HepG2 (cell line): ENCODE measurements around the gene CCDC154. TPM values are rescaled to one million over a fixed set of nuclear protein-coding genes. Genes with fewer than 3 reads are reported as not detected.

Source experiments
- FOSL2 ChIP-seq: sonication (generic); formaldehyde crosslinking; IDR thresholded peaks from 2 replicates; pipeline ENCODE4 v1.4.0; 2020; ENCODE audit warnings: missing genetic modification reagents
- MIER2 ChIP-seq: IDR thresholded peaks from 2 replicates; pipeline ENCODE4 v1.6.1; 2016; ENCODE audit warnings: missing biosample characterization, missing genetic modification reagents
- MXI1 ChIP-seq: IDR thresholded peaks from 3 replicates; pipeline ENCODE4 v1.6.1; 2012; ENCODE audit warnings: low read depth, low read length, inconsistent platforms, borderline replicate concordance
- NFIB ChIP-seq: sonication (generic); formaldehyde crosslinking; IDR thresholded peaks from 2 replicates; pipeline ENCODE4 v1.9.0; 2021; ENCODE audit warnings: missing genetic modification reagents, mild to moderate bottlenecking, borderline replicate concordance
- NR1H2 ChIP-seq: sonication (generic); formaldehyde crosslinking; IDR thresholded peaks from 2 replicates; pipeline ENCODE4 v1.8.1; 2022; ENCODE audit warnings: low read depth, missing genetic modification reagents, borderline replicate concordance
- PAX8 ChIP-seq: sonication (generic); formaldehyde crosslinking; IDR thresholded peaks from 2 replicates; pipeline ENCODE4 v1.8.0; 2022; ENCODE audit warnings: mild to moderate bottlenecking, missing genetic modification reagents, borderline replicate concordance
- SP5 ChIP-seq: IDR thresholded peaks from 2 replicates; pipeline ENCODE4 v1.6.1; 2016; ENCODE audit warnings: low read depth, borderline replicate concordance
- THYN1 ChIP-seq: sonication (generic); formaldehyde crosslinking; IDR thresholded peaks from 2 replicates; pipeline ENCODE4 v1.8.1; 2023; ENCODE audit warnings: low read depth, mild to moderate bottlenecking, moderate library complexity, missing genetic modification reagents, borderline replicate concordance
- TMF1 ChIP-seq: sonication (generic); formaldehyde crosslinking; IDR thresholded peaks from 2 replicates; pipeline ENCODE4 v1.8.1; 2022; ENCODE audit warnings: low read depth, missing genetic modification reagents
- ZBTB7B ChIP-seq: sonication (generic); formaldehyde crosslinking; IDR thresholded peaks from 2 replicates; pipeline ENCODE4 v1.4.0; 2020; ENCODE audit warnings: missing genetic modification reagents
- ZNF263 ChIP-seq: sonication (generic); formaldehyde crosslinking; IDR thresholded peaks from 2 replicates; pipeline ENCODE4 v1.4.0; 2020; ENCODE audit warnings: missing genetic modification reagents
- ZNF33A ChIP-seq: sonication (generic); formaldehyde crosslinking; IDR thresholded peaks from 2 replicates; pipeline ENCODE4 v1.5.1; 2020; ENCODE audit warnings: missing genetic modification reagents, mild to moderate bottlenecking, moderate library complexity, borderline replicate concordance
- polyA plus RNA-seq, 8 experiments: library from polyadenylated mRNA; depleted of rRNA in 3 of 8; stranded (reverse) in 7 of 8; unstranded in 1 of 8; fragments of >200 nt; fragmentation: Illumina TruSeq in 4 of 8; extraction: Trizol in 4 of 8; gene quantifications; 2 replicates each; pipeline versions ENCODE4 v1.2.1 to v1.2.3, GENCODE V29; 2011 to 2016; ENCODE audit warnings: low read depth in 4 of 8, missing spikeins in 1 of 8, mixed read lengths in 1 of 8; ENCODE audit not compliant: insufficient read depth in 1 of 8
- total RNA-seq, 5 experiments: library from RNA; depleted of rRNA; stranded (reverse); fragments of >200 nt; fragmentation: Illumina TruSeq; extraction: Trizol; gene quantifications; 2 replicates each; pipeline ENCODE4 v1.2.3, GENCODE V29; 2016; ENCODE audit warnings: low read depth in 1 of 5
- TF ChIP-seq, protein P1 (sequence below): sonication (generic); formaldehyde crosslinking; IDR thresholded peaks from 2 replicates; pipeline ENCODE4 v1.4.0; 2020; ENCODE audit warnings: mild to moderate bottlenecking, missing genetic modification reagents
- TF ChIP-seq, protein P2 (sequence below): sonication (generic); formaldehyde crosslinking; IDR thresholded peaks from 2 replicates; pipeline ENCODE4 v1.5.0; 2020; ENCODE audit warnings: missing genetic modification reagents
- TF ChIP-seq, protein P3 (sequence below): IDR thresholded peaks from 2 replicates; pipeline ENCODE4 v1.4.0; 2020; ENCODE audit warnings: mild to moderate bottlenecking, missing genetic modification reagents
- TF ChIP-seq, protein P4 (sequence below): sonication (generic); formaldehyde crosslinking; IDR thresholded peaks from 2 replicates; pipeline ENCODE4 v1.4.0; 2020; ENCODE audit warnings: mild to moderate bottlenecking, missing genetic modification reagents

CCDC154 gene
- total and polyA plus RNA-seq, 2 of the 13 experiments (the other 11 are each of a cell fraction or from before 2014, with no cell fraction given) = 0.92 to 1.5 TPM

DNA sequence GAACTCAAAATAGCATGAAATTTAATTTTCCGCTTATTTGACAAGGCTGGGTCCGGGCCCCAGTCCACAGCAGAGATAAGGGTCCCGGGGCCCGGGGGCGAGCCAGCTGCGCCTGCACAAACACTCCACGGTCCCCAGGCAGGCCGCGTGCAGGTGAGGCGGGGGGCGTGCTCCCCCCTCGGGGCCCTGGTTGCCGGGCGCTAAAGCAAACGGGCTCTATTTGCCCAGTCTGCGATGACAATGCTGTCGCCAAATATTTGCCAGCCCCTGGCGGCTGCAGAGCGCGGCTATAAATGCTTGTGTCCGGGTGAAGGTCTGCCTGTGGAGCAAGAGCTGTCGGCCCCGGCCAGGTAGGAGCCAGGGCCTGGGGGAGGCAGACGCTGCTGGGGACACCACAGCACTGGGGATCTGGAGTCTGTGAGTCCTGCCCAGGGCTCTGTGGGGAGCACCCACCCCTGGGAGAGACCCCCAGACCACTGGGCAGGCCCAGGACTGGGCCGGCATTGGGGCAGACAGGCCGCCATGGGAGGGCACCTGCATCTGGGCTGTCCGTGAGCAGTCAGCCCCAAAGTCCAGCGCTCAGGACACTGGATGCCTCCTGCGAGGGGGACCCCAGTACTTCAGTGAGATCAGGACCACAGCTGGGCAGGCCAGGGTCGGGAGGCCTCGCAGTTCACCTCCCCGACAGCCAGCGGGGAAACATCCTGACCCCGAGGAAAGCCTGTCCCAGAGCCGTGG, 13.4 kb downstream of the CCDC154 start, which contains the start of gene PERCC1 (continued):
- TF ChIP-seq, protein P1, sequence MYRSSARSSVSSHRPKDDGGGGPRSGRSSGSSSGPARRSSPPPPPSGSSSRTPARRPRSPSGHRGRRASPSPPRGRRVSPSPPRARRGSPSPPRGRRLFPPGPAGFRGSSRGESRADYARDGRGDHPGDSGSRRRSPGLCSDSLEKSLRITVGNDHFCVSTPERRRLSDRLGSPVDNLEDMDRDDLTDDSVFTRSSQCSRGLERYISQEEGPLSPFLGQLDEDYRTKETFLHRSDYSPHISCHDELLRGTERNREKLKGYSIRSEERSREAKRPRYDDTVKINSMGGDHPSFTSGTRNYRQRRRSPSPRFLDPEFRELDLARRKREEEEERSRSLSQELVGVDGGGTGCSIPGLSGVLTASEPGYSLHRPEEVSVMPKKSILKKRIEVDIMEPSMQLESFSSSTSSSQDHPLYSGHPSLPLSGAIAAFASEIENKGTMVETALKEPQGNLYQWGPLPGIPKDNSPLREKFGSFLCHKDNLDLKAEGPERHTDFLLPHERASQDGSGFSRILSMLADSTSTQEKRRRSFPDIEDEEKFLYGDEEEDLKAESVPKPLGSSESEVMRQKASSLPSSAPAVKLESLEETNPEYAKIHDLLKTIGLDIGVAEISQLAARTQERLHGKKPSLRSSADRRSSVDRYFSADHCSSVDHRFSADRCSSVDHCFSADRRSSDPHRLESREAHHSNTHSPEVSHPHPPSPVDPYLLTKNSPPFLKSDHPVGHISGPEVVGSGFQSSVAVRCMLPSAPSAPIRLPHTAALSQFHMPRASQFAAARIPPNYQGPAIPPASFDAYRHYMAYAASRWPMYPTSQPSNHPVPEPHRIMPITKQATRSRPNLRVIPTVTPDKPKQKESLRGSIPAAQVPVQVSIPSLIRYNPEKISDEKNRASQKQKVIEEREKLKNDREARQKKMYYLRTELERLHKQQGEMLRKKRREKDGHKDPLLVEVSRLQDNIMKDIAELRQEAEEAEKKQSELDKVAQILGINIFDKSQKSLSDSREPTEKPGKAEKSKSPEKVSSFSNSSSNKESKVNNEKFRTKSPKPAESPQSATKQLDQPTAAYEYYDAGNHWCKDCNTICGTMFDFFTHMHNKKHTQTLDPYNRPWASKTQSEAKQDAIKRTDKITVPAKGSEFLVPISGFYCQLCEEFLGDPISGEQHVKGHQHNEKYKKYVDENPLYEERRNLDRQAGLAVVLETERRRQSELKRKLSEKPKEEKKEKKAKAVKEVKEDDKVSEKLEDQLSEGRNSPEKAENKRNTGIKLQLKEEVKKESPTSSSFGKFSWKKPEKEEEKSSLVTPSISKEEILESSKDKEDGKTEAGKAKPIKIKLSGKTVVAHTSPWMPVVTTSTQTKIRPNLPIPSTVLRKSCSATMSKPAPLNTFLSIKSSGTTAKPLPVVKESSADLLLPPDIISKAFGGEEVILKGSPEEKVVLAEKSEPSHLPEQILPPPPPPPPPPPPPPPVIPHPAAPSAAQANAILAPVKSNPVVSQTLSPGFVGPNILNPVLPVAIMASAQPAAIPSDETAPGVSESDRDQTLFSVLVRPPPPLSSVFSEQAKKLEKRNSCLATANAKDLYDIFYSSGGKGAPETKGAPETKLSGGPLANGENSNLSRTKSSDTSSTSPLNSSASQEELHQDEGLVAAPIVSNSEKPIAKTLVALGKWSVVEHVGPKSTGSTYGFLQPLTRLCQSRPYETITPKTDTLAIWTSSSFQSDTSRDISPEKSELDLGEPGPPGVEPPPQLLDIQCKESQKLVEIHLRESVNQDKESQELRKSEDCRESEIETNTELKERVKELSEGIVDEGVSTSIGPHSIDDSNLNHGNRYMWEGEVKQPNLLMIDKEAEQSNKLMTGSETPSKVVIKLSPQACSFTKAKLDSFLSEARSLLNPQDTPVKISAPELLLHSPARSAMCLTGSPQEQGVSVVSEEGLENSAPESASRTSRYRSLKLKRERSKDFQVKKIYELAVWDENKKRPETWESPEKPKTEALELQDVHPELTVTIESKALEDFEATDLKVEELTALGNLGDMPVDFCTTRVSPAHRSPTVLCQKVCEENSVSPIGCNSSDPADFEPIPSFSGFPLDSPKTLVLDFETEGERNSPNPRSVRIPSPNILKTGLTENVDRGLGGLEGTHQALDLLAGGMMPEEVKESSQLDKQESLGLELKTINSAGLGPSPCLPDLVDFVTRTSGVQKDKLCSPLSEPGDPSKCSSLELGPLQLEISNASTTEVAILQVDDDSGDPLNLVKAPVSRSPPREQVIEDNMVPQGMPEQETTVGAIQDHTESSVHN (CRISPR knock-in tag) = no peak
- TF ChIP-seq, protein P2, sequence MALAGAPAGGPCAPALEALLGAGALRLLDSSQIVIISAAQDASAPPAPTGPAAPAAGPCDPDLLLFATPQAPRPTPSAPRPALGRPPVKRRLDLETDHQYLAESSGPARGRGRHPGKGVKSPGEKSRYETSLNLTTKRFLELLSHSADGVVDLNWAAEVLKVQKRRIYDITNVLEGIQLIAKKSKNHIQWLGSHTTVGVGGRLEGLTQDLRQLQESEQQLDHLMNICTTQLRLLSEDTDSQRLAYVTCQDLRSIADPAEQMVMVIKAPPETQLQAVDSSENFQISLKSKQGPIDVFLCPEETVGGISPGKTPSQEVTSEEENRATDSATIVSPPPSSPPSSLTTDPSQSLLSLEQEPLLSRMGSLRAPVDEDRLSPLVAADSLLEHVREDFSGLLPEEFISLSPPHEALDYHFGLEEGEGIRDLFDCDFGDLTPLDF (CRISPR knock-in tag) = no peak
- no peak for TF ChIP-seq MIER2 (CRISPR knock-in tag)
- TF ChIP-seq PAX8 (CRISPR knock-in tag) = no peak
- TF ChIP-seq ZNF263 (CRISPR knock-in tag) = peak; percentile 68; the same call in 1 of the 2 replicates
- TF ChIP-seq NFIB (CRISPR knock-in tag) = no peak
- no peak for TF ChIP-seq THYN1 (CRISPR knock-in tag)
- peak; percentile 98 for TF ChIP-seq ZBTB7B (CRISPR knock-in tag)
- TF ChIP-seq MXI1 = no peak
- no peak for TF ChIP-seq ZNF33A
- TF ChIP-seq SP5 (CRISPR knock-in tag) = no peak; the same call in 1 of the 2 replicates
- TF ChIP-seq, protein P3, sequence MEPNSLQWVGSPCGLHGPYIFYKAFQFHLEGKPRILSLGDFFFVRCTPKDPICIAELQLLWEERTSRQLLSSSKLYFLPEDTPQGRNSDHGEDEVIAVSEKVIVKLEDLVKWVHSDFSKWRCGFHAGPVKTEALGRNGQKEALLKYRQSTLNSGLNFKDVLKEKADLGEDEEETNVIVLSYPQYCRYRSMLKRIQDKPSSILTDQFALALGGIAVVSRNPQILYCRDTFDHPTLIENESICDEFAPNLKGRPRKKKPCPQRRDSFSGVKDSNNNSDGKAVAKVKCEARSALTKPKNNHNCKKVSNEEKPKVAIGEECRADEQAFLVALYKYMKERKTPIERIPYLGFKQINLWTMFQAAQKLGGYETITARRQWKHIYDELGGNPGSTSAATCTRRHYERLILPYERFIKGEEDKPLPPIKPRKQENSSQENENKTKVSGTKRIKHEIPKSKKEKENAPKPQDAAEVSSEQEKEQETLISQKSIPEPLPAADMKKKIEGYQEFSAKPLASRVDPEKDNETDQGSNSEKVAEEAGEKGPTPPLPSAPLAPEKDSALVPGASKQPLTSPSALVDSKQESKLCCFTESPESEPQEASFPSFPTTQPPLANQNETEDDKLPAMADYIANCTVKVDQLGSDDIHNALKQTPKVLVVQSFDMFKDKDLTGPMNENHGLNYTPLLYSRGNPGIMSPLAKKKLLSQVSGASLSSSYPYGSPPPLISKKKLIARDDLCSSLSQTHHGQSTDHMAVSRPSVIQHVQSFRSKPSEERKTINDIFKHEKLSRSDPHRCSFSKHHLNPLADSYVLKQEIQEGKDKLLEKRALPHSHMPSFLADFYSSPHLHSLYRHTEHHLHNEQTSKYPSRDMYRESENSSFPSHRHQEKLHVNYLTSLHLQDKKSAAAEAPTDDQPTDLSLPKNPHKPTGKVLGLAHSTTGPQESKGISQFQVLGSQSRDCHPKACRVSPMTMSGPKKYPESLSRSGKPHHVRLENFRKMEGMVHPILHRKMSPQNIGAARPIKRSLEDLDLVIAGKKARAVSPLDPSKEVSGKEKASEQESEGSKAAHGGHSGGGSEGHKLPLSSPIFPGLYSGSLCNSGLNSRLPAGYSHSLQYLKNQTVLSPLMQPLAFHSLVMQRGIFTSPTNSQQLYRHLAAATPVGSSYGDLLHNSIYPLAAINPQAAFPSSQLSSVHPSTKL (CRISPR knock-in tag) = peak; percentile 69; the same call in 1 of the 2 replicates
- TF ChIP-seq, protein P4, sequence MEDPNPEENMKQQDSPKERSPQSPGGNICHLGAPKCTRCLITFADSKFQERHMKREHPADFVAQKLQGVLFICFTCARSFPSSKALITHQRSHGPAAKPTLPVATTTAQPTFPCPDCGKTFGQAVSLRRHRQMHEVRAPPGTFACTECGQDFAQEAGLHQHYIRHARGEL (CRISPR knock-in tag) = no peak
- TF ChIP-seq TMF1 (CRISPR knock-in tag) = 0 out of 2 replicates have a peak, but pooled peaks have one; percentile 28
- no peak for TF ChIP-seq NR1H2 (CRISPR knock-in tag)
- peak; percentile 61 for TF ChIP-seq FOSL2 (CRISPR knock-in tag)
